ENCODE measurements around the gene C3orf52.

The C3orf52 gene

GRCh38 chr3:112114576-112115160 is 28.5 kb downstream of the C3orf52 start:
- TF ChIP-seq, protein P1, sequence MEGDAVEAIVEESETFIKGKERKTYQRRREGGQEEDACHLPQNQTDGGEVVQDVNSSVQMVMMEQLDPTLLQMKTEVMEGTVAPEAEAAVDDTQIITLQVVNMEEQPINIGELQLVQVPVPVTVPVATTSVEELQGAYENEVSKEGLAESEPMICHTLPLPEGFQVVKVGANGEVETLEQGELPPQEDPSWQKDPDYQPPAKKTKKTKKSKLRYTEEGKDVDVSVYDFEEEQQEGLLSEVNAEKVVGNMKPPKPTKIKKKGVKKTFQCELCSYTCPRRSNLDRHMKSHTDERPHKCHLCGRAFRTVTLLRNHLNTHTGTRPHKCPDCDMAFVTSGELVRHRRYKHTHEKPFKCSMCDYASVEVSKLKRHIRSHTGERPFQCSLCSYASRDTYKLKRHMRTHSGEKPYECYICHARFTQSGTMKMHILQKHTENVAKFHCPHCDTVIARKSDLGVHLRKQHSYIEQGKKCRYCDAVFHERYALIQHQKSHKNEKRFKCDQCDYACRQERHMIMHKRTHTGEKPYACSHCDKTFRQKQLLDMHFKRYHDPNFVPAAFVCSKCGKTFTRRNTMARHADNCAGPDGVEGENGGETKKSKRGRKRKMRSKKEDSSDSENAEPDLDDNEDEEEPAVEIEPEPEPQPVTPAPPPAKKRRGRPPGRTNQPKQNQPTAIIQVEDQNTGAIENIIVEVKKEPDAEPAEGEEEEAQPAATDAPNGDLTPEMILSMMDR (IDR thresholded peaks at IDR 0.05; ENCODE audit: low read depth, low read length) = no peak
- H3K4me3 ChIP-seq (ENCODE audit: low read depth, low read length) = no peak overlapping the region

- no peak overlapping the region for H3K4me3 ChIP-seq (ENCODE audit: low read depth, low read length)
- TF ChIP-seq, protein P1 (IDR thresholded peaks at IDR 0.05; ENCODE audit: low read depth, low read length) = no peak
Observed at GRCh38 chr3:112115161-112115739, 29.1 kb downstream of the C3orf52 start.

- no peak overlapping the region for H3K4me3 ChIP-seq (ENCODE audit: low read depth, low read length)
- TF ChIP-seq, protein P1 (IDR thresholded peaks at IDR 0.05; ENCODE audit: low read depth, low read length) = no peak
Observed at GRCh38 chr3:112115806-112116383, 29.7 kb downstream of the C3orf52 start.

DNA sequence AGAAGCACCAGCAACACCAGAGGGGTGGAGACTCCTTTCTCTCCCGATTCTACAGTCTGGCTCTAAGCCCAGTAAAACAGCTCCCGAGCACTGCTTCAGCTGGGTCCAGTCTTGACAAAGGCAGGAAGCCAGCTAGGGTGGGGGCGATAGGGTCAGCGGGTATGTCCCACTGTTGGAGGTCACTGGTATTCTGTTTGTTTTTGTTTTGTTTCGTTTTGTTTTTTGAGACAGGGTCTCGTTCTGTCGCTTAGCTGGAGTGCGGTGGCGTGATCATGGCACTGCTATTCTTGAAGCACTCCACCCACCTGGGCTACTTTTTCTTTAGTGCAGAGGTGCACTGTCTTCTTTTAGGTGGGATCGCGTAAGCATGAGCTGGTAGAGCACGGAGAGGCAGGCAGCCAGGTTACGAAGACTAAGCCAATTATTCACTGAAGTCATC is 30.6 kb downstream of the C3orf52 start:
- no peak overlapping the region for H3K4me3 ChIP-seq (ENCODE audit: low read depth, low read length)
- TF ChIP-seq, protein P1 (IDR thresholded peaks at IDR 0.05; ENCODE audit: low read depth, low read length) = no peak

DNA sequence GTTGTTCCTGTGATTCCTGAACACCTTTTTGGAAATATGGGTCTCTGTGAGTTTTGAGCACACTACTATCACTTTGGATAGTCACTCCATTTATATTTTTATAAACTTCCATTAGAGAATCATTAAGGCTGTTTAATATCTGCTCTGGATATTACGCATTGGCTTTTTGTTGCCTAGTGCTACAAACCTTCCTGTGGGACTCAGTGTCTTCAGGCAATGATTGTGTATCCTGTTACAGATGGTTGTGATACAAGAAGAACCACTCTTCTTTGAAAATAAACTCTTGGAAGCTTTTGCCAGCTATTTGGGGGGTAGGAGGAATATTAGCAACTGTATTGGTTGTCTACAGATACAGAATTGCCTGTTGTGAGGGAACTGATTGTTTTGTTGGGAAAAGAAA is 31.2 kb downstream of the C3orf52 start:
- TF ChIP-seq, protein P1 (IDR thresholded peaks at IDR 0.05; ENCODE audit: low read depth, low read length) = no peak
- no peak overlapping the region for H3K4me3 ChIP-seq (ENCODE audit: low read depth, low read length)

DNA sequence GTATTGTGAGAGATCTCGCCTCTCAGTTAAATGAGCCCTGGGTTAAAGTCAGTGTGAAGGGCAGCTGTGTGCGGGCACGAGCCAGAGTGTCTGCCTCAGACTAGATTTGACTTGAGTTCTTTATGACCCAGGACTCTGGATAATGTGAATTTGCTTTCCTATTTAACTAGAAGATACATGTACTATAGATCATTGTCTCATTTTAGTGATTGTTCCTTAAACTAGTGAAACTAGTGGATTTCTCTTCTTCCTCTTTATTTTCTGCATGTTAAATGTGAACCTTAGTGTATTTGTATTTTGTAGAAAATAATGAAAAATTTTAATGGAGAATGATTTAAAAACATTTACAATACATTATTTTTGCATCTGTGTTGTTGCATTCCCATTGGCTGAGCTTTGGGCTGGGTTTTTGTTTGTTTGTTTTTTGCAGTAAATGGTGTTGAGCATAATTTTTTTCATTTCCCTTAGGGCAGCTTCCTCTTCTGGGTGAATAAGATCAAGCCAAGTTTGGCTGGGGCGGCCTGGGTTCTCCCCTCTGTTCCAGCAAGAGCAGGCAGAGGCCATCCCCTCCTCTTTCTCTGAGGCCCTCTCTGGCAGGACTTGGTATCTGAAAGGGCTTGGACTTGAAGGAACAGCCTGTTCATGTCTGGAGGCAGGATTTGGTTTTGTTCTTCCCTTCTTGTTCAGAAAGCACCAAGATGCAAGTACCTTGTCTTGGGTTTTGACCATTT is 31.8 kb downstream of the C3orf52 start:
- TF ChIP-seq, protein P1 (IDR thresholded peaks at IDR 0.05; ENCODE audit: low read depth, low read length) = no peak

More for the DNA sequence above, 31.8 kb downstream of the C3orf52 start:
- H3K4me3 ChIP-seq (ENCODE audit: low read depth, low read length) = no peak overlapping the region
